HG03103 (cell line): ENCODE measurements around the gene MLN.

Source experiments
- ATAC-seq: cut with Tn5 transposase; IDR thresholded peaks from one replicate; pipeline ENCODE4 v1.9.1; 2021; ENCODE audit warnings: low read depth; ENCODE audit not compliant: unreplicated experiment

The MLN gene

DNA sequence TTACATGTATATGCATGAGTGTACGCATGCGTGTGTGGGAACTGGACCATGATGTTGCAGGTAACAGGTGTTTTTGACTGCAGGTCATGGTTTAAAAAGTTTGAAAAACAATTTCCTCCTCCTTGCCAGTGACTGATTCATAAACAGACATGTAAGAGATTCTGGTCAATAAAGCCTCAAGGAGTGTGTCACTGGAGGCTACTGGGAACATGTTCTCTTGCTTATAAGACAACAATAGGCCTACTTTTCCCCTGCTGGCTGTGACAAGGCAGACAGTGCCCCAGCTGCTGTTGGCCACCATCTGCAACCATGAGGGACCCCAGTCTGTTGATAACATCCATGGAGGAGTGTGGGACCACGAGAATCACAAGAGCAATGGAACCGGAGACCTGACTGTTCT, 27.6 kb downstream of the MLN start:
- no peak for ATAC-seq

DNA sequence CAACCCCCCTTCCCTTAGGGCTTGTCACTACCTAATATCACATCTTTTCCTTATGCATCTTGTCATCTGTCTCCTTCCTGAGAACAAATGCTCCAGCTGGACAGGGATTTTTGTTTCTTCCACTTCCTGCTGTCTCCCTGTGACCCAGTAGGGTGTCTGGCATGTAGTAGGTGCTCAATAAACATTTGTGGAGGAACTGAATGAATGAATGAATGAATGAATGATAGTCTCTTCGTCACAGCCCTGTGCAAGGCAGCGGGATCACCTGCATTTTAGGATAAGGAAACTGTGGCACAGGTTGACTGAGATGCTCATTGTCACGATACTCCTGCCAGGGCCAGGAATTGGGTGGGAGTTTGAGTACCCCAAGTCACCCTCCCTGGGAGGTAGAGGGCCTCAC, 29.0 kb downstream of the MLN start:
- ATAC-seq, result no peak

DNA sequence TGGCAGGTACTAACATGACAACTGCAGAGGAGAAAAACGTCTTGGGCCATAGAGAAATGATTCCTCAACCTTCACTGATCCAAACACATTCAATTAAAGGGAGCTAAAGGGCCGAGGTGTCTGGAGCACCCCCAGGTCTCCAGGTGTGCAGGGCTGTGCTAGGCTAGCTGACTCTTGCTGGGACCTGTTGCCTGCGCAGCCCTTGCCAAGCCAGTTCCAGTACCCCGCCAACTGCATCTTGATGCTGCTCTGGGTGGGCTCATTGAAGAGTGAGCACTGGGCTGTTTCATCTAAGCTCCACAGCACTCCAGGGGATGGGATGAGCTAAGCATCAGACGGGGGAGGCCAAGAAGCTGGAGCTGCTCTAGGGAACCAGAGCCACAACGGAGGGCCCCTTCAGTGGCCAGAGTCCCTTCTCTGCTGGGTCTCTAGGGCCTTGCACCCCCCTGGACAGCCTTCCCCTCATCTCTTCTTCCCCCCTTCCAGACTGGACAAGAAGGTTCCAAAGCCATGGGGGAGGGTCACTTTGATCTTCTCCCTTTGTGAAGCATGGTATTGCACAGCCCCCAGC, 30.8 kb downstream of the MLN start:
- no peak for ATAC-seq

DNA sequence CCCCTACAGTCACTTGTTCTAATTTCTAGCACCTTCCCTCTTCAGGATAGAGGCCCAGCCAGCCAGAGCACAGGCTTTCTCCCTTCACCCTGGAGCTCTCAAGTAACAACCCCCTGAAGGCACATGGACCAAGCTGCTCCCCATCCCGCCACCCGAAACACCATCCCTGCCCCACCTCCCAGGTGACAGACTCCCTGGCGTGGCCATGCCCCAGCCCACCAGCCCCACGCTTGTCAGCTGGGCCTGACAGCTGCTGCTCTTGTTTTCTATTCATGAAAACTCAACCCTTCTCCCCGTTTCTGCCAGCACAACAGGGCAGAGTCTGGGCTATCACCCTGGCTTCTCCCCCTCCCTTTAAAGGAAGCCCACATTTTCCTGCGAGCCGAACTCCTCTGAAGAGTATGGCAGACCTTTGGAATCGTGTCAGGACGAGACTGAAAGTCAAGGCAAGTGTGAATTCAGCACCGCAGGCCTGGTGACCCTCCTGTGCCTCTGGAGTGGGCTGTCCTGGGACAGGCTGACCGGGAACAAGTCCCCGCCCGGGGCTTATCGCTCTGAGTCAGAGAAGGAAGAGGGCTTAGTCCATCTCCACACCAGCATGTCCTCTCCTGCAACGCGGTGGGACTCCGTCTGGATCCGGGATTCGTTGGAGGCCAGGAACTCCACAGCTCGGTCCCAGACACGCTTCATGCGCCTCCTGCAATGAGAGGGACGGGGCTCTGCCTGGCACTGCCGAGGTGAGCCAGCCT, 31.5 kb downstream of the MLN start:
- ATAC-seq, result no peak

DNA sequence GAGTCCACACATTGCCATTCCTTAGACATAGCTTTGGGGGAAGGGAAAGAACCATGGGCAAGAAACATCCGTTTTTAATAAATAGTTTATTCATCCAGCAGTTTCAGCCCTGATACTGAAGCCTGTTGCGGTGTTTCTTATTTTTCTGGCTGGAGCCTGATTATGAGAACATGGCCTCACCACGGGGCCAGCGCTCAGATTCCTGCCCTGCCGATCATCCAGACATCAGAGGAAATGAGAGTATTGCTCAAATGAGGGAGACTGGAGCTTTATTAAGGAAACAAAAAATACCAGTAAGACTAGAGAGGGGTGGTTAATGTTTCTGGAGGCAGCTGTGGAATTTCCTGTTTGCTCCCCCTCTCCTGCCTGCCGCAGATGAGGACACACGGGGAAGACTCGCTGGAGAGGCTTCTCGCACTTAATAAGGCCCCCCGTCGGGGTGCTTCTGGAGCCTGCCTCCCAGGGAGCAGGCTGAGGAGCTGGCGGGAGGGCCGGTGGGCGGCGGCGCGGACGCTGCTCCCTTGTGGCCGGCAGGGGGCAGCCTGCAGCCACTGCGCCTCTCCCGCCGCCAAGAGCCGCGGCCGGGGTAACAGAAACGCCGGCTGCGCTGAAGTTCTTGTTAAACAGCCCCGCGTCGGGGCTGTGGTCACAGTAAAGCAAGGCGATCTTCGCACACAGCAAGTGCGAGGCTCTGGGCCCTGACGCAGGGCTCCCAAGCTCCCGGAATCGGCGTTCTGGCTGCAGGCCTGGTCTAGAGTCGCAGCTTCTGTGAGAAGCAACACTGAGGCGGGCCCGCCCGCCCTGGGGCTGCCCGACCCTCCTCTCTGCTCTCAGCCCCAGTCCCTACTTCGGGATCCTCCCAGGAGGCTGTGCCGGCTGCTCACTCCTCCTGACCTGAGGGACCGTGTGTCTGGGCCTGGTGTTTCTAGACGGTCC, 32.4 kb downstream of the MLN start:
- ATAC-seq, result no peak

DNA sequence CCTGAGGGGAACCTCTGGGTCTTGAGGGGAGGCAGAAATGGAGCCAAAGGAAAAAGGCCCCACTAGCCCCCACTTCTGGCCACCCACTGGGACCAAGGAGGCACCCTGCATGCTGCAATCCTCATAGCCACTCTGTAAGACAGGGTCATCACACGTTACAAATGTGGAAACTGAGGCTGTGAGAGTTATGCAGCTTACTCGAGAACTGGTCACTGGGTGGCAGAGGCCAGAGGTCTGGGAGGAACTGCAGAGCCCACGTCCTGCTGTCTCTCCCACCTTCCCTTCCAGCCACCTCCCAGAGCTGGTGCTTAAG, 33.0 kb downstream of the MLN start:
- no peak for ATAC-seq

DNA sequence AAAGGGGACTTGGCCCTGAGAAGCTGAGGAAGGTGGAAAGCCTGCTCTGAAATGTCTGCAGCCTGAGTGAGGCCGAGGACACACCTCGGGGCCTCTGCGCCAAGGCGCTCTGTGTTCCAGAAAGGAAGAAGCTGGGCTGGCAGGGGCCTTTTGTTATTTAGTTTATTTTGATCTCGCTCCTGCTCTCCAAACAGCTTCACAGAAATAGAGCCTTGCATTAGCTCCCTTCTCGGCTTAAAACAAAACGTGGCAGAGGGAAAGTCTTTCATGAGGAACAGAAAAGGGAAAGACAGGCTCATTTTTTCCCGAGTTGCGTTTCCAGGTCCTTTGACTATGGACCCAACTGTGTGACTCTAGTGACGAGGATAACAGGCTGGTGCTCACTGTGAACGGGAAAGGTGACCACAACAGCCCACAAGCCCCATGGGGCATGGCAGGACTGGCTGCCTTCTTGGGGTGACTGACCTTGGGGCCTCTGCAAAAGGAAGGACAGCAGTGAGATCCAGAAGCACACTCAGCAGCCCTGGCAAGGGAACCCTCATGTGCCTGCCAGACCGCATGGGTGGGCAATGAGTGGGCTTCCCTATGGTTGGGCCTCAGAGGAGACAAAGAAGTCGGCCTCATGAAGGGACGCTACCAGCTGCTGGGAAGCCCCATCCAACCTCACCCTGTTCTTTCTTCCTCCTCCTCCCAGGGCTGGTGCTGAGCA, 33.5 kb downstream of the MLN start:
- no peak for ATAC-seq

DNA sequence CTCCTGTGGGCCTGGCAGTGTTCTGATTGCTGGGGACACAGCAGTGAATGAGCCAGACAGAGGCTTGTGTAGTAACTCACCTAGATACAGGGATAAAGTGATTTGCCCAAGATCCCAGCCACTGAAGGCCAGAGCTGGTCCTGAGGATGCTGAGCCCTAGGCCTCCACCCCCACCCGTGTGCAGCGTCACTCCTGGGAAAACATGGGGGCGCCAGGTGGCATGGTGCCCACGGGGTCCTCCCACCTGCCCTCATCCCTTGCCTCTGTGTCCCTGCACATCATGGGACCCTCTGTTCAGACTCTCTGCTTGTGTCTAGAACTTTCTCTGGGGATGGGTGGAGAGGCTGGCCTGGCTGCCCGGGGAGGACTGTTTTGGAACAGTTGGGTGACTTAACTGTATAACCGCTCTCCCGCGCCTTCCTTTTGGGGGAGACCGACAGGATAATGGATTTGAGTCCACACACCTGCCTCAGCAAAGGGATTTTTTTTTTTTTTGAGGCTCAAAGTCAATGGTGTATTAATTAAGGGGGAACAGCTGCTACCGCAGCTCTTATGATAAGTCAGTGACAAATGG, 34.5 kb downstream of the MLN start:
- no peak for ATAC-seq

DNA sequence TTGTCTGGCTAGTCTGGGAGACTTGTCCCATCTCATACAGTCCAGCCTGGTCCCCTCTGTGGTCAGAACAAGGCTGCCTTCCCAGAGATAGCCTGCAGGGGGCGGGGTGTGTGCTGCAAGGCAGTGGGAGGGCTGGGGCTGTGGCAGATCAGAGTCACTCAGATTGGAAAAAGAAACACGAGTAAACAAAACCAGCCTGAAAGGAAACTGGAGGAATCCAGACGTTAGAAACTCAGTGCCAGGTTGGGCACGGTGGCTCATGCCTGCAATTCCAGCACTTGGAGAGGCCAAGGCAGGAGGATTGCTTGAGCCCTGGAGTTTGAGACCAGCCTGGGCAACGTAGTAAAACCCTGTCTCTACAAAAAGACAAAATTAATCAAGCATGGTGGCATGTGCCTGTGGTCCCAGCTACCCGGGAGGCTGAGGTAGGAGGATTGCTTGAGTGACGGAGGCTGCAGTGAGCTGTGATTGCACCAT, 35.1 kb downstream of the MLN start:
- ATAC-seq, result no peak

DNA sequence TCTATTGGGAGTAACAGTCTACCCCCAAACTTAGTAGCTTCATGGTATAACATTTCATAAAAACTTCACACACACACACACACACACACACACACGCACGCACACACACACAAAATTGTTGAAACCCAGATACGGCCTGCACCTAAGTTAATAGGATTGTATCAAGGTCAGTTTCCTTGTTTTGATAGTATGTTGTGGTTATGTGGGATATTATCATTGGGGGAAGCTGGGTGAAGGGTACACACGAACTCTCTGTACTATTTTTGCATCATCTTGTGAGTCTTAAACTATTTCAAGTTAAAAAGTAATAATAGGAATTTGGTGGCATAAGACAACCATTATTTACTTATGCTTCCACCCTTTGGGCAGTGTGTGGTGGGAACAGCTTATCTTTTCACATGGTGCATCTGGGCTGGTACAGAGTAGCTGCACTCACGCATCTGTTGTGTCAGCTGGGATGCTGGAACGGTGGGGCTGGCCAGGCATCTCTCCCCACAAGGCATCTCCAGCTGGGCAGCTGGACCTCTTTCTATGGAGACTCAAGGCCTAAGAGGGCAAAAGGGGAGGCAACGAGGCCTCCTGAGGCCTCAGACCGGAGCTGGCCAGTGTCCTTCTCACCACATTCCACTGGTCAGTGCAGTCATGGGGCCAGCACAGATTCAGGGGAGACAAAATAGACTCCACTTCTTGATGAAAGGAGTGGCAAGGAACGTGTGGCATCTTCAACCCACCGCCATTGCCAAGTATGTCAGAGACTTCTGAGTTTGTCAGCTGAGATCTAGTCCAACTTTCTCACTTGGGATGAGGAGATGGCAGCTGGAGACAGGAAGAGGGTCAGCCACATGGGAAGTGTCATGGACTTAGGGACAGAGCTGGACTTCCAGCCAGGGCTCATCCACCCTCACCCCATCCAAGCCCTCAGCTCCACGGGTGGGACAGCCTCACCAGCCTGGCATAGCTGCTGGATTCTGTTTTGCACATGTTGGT, 36.6 kb downstream of the MLN start:
- ATAC-seq, result no peak

DNA sequence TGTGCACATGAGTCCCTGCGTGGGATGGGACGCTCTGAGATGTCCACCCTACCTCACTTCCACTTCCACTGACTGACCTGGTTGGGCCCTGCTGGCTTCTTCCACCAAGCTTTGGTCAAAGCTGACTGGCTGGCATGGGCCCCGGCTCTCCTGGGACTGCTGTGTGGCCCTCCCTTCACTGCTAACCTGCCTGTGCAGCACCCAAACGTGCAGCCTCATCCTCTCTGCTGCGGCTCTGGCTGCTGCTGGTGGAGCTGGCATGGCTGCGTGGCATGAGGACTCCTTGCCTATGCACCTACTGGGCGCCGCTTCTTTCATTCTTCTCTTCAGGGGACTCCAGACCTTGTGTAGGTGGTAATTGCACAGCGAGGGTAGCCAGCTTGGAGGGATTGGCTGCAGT, 38.4 kb downstream of the MLN start:
- no peak for ATAC-seq

DNA sequence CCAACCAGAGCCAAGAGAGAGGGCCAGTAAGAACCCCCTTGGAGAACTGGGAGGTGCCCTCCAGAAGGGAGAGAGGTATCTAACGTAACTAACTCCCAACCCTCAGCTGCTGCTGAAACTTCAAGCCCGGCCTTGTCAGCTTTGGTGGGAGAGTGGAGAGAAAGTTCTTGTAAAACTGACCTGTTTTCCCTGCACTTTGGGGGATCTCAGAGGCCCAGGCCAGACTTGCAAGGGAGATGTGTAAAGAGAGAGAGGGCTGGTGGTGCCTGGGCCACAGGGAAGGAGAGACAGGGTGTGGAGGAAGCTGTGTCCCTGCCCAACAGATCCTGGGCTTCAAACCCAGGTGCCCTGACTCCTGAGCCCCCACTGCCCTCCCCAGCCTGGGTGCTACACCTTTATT, 39.8 kb downstream of the MLN start:
- ATAC-seq, result no peak

DNA sequence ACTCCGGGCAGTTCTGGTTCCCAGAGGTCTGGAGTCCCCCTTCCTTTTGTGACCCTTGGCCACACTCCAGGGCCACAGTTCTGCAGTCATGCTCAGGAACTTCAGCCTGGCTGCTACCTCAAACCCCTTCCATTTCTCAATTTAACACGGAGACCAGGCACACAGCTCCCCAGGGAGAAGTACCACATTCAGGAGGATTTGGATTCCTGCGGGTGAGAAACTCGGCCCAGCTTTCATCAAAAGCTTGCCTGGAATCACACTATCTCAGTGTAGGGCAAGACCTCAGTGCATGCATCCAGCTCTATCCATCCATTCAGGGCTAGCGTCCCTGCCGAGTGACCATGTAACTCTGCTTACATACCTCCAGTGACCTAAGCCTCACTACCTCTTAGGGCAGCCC, 40.3 kb downstream of the MLN start:
- no peak for ATAC-seq

DNA sequence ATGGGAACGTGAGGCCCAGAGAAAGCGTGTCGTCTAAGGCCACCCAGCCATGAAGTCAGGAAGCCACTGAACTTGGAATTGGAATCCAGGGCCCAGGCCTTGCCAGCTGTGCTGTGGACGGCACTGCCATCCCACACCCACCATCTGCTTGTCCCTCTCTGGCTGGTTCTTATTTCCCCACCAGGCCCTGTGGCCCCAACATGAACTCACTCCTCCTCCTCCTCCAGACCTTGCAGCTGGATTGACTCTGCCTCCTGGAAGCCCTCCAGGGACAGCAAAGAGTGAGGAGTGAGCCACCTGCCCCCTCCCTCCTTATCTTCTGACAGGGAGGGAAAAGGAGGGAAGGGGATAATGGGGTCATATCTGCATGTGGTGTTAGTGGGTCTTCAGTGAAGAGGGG, 41.1 kb downstream of the MLN start:
- ATAC-seq, result no peak

DNA sequence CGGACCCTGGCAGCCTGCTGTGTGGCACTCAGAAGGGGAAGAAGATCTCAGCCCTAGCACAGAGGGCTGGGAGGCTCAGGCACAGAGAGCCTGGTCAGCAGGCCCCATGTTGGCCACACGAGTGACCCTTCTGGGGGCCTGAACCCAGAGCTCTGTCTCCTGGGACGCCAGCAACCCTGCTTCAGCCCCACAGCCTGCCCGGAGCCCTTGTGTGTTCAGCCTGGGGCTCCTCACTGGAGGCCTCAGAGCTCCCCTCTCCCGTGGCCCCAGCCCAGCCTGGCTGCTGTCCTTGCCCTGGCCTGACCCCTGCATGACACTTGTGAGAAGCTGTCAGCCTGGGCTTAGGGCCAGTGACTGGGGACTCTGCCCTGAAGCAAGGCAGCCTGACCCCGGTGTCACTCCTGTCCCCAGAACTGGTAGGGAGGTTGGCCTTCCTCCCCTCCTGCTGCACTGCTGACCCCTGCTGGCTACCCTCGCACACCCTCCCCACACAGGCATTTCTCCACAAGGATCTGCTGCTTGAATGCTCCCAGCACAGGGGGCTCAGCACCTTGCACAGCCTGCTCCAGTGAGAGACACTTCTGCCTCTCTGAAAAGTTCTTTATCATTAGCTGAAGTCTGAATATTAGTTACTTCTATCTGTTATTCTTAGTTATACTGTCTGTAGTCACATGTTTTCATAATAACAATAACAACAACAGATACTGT, 41.7 kb downstream of the MLN start:
- ATAC-seq, result no peak

DNA sequence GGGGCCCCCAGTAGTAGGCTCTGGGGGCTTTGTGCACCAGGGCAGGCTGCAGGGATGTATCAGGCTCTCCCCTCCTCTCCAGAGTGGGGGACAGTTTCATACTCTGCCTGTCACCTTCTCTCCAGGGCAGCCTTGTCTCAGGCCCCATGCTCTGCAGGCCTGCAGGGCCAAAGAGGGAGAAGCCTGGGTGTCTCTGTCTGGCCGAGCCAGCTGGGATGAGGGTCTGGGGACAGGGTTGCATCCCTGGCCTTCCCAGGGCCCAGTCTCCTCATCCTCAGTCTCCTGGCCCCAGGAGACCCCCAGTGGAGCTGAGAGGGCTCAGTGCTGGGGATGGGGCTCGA, 42.3 kb downstream of the MLN start:
- no peak for ATAC-seq

DNA sequence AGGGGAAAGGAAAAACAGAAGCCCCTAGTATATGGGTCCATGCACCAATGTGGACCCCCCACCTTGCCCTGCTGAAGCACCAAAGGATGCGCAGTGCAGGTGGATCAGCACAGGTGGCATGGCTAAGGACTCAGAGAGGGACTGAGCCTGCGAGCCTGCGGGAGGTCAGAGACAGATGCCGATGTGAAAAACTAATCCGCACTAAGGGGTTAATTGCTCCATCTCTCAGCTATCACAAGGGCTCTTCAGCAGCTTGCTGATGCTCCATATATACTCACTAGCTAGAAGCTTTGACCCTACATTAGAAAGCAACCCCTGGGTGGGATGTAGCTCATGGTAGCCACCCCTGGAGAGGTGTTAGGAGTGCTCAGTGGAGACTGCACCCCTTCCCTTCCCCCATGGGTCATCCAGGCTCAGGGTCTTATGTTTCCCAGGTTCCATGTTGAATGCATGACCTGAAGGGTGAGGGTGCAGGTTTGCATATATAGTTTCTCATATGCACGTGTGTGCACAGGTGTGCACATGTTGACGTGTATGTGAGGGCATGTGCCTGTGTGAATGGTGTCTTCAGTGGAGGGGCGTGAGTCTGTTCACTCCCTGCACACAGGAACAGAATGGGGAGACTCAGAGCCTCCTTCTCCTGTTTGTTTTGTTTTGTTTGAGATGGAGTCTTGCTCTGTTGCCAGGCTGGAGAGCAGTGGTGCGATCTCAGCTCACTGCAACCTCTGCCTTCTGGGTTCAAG, 43.7 kb downstream of the MLN start:
- no peak for ATAC-seq

DNA sequence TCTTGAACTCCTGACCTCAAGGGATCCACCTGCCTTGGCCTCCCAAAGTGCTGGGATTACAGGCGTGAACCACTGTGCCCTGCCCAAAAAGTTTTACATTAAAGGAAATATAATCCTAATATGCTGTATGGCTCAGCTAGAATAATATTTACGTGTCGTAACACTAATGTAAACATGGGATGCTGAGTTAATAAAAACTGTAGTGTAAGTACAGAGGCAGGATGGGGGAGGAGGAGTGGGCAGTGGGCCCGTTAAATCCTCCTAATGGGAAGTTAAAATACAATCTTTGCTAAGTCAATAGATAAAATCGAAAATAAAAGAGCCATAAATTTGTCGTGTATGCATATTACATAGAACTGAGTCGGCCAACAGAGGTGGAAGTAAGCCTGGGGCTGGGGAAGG, 45.0 kb downstream of the MLN start:
- ATAC-seq, result no peak
